ENCODE results near the gene NOD1. TPM values are rescaled to one million over a fixed set of nuclear protein-coding genes. Genes with fewer than 3 reads are reported as not detected.
"Not testable (repeated sequence)": the region's sequence is repeated elsewhere in the genome, so short reads cannot be mapped to it uniquely, and the experiment has no call there.

Gene NOD1, protein sequence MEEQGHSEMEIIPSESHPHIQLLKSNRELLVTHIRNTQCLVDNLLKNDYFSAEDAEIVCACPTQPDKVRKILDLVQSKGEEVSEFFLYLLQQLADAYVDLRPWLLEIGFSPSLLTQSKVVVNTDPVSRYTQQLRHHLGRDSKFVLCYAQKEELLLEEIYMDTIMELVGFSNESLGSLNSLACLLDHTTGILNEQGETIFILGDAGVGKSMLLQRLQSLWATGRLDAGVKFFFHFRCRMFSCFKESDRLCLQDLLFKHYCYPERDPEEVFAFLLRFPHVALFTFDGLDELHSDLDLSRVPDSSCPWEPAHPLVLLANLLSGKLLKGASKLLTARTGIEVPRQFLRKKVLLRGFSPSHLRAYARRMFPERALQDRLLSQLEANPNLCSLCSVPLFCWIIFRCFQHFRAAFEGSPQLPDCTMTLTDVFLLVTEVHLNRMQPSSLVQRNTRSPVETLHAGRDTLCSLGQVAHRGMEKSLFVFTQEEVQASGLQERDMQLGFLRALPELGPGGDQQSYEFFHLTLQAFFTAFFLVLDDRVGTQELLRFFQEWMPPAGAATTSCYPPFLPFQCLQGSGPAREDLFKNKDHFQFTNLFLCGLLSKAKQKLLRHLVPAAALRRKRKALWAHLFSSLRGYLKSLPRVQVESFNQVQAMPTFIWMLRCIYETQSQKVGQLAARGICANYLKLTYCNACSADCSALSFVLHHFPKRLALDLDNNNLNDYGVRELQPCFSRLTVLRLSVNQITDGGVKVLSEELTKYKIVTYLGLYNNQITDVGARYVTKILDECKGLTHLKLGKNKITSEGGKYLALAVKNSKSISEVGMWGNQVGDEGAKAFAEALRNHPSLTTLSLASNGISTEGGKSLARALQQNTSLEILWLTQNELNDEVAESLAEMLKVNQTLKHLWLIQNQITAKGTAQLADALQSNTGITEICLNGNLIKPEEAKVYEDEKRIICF
- total RNA-seq (10 to 100 TPM; 11.9 to 12.9 TPM), polyA plus RNA-seq (ENCODE audit: insufficient read depth, low read depth, low replicate concordance) (4.6 TPM)
- long read RNA-seq, donor 1, full-length matches to known transcripts, result 1 of 1 reads
- long read RNA-seq, donor 1, partial matches to known transcripts, result 0 of 1 reads
- long read RNA-seq, donor 1, other reads (novel, unspliced or antisense), result 0 of 1 reads
- long read RNA-seq, donor 2, partial matches to known transcripts, result 0 of 1 reads
- long read RNA-seq, donor 2, other reads (novel, unspliced or antisense), result 0 of 1 reads

DNA sequence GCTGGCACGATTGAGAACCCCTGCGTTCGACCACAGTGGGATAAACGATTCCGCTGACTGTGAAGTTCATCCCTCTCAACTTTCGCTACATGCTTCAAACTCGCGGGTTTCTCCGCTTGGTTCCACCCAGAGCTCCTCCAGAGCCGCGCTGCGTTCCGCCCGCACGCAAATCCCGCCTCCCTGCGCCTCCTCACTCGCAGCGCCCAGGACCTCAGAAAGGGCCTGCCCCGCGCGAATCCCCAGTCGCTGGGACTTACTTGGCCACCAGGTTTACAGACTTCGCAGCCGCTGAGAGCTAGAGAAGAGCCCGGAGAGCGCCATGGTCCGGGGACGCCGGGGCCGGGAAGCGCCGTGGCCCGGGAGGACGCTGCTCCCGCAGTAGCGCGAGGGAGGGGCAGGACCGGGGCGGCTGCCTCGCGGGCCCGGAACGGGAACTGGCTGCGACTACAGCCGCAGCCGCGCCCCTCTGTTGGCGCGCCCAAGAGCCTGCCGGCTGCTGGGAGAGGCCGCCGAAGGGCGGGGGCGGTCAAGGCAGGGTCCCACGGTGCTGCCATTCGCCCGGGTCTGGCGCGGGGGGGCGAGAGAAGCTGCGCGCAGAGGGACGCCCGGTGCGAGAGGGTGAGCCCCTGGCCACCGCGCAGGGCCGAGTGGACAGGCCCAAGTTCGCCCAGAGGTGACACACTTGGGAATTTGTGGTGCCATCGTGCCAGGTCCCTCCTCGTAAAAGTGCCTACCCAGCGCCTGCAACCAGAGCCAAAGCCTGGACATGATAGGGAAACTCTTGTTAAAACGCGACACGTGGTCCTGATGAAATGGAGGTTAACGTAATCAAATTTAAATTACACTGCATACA is at the start of gene NOD1:
TSS of gene NOD1 (minus strand) at position 436 of the 853 bp plus-strand sequence. CDS start 21,863 bp downstream, outside the sequence.
- intact Hi-C loops (cut with DNase I; ENCODE audit: low total_unique reads), result no loop called here
- peak within 1 kb of the TSS; percentile 58 to 70 for H3K4me3 ChIP-seq
- peak; percentile 76 for DNase-seq
- peaks cover 8% of the 10 kb centered on the region for H3K4me1 ChIP-seq
- no peaks in the 10 kb centered on the region for H3K27me3 ChIP-seq
- no peaks in the 10 kb centered on the region for H3K36me3 ChIP-seq (ENCODE audit: low read depth, missing control alignments)
- H3K9me3 ChIP-seq, result no peaks in the 10 kb centered on the region
- 0 to 1% methylated on average over 9 to 70 of the region's 77 CpGs for WGBS, 2 donors
- H3K27ac ChIP-seq, result peak within 1 kb of the TSS; percentile 85 to 86
- TF ChIP-seq, protein P1, sequence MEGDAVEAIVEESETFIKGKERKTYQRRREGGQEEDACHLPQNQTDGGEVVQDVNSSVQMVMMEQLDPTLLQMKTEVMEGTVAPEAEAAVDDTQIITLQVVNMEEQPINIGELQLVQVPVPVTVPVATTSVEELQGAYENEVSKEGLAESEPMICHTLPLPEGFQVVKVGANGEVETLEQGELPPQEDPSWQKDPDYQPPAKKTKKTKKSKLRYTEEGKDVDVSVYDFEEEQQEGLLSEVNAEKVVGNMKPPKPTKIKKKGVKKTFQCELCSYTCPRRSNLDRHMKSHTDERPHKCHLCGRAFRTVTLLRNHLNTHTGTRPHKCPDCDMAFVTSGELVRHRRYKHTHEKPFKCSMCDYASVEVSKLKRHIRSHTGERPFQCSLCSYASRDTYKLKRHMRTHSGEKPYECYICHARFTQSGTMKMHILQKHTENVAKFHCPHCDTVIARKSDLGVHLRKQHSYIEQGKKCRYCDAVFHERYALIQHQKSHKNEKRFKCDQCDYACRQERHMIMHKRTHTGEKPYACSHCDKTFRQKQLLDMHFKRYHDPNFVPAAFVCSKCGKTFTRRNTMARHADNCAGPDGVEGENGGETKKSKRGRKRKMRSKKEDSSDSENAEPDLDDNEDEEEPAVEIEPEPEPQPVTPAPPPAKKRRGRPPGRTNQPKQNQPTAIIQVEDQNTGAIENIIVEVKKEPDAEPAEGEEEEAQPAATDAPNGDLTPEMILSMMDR (IDR thresholded peaks at IDR 0.05), result no peak
- TF ChIP-seq POLR2A (IDR thresholded peaks at IDR 0.05), result no peak

DNA sequence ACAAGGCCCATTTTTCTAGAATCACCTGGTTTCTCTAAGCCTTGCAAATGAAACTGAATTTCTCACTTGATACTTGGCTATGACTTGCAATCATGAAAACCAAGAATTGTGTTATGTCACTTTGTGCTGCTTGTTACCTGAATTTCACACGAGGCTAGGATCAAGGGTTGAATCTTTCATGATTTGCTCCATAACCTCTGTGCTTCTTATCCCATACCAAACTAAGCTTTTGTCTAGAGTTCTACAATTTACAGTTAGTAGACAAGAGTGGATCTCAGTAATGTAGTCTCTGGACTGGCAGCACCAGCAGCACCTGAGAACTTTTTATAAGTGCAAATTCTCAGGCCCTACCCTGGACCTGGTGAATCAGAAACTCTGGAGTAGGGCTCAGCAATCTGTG is 48.7 kb upstream of the NOD1 start:
- WGBS, 2 donors, result 89 to 96% methylated on average over 1 of the region's 1 CpG
- H3K9me3 ChIP-seq; H3K27me3 ChIP-seq; H3K4me3 ChIP-seq; H3K36me3 ChIP-seq (ENCODE audit: low read depth, missing control alignments); H3K27ac ChIP-seq; DNase-seq; intact Hi-C loops (cut with DNase I; ENCODE audit: low total_unique reads); H3K4me1 ChIP-seq: not testable (repeated sequence)

DNA sequence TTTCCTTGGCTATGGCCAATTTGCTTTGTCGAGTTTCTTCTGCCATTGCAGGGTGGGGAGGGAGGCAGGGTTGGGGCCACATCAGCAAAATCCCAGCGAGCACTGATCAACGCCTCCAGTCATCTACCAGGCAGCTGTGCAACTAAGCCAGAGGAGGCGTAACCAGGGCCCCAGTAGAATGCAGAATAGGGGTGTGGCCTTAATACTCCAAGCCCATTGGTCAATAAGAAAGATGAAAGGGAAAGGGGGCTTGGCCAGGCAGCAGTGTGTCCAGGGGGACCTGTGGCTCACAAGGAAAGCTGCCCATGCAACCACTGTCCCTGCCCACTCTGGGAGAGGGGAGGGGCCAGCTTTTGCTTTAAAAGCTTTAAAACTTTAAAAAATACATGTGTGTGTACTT is 47.6 kb upstream of the NOD1 start:
- intact Hi-C loops (cut with DNase I; ENCODE audit: low total_unique reads), result no loop called here
- 97 to 98% methylated on average over 4 of the region's 4 CpGs for WGBS, 2 donors

DNA sequence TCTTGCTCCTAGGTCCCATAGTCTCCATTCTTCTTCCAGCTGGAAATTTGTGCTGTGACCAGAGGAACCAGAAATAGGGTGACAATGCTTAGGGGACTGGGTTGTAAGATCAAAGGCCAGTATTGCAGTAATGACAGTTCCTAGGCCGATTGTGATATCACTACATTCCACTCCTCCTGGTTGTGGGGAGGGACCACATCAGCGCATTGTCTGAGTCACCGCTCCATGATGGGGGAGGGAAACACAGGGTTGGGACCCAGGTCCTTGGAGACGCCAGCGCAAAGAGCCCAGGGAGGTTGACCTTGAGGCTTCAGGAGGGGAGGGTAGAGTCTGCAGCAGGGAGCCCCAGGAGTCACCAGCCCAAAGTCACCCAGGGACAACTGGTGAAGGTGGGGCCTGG is 46.8 kb upstream of the NOD1 start:
- no peak for DNase-seq
- intact Hi-C loops (cut with DNase I; ENCODE audit: low total_unique reads), result no loop called here
- no peaks in the 10 kb centered on the region for H3K27me3 ChIP-seq
- H3K4me3 ChIP-seq, result no peak overlapping the region
- 90 to 91% methylated on average over 5 of the region's 5 CpGs for WGBS, 2 donors
- no peaks in the 10 kb centered on the region for H3K9me3 ChIP-seq
- no peaks in the 10 kb centered on the region for H3K4me1 ChIP-seq
- TF ChIP-seq, protein P1 (IDR thresholded peaks at IDR 0.05), result no peak
- TF ChIP-seq POLR2A (IDR thresholded peaks at IDR 0.05), result no peak
- H3K27ac ChIP-seq, result no peak overlapping the region
- H3K36me3 ChIP-seq (ENCODE audit: low read depth, missing control alignments), result no peaks in the 10 kb centered on the region

More for the DNA sequence above, 47.6 kb upstream of the NOD1 start:
- H3K27ac ChIP-seq, result no peak overlapping the region
- no peak for DNase-seq
- no peaks in the 10 kb centered on the region for H3K9me3 ChIP-seq
- no peak overlapping the region for H3K4me3 ChIP-seq
- H3K27me3 ChIP-seq, result no peaks in the 10 kb centered on the region
- TF ChIP-seq, protein P1 (IDR thresholded peaks at IDR 0.05), result no peak
- no peak for TF ChIP-seq POLR2A (IDR thresholded peaks at IDR 0.05)
- no peaks in the 10 kb centered on the region for H3K36me3 ChIP-seq (ENCODE audit: low read depth, missing control alignments)
- H3K4me1 ChIP-seq, result no peaks in the 10 kb centered on the region
